Measurements from ENCODE around the gene KRT7.
"Not testable (repeated sequence)": the region's sequence is repeated elsewhere in the genome, so short reads cannot be mapped to it uniquely, and the experiment has no call there.

Gene KRT7

DNA sequence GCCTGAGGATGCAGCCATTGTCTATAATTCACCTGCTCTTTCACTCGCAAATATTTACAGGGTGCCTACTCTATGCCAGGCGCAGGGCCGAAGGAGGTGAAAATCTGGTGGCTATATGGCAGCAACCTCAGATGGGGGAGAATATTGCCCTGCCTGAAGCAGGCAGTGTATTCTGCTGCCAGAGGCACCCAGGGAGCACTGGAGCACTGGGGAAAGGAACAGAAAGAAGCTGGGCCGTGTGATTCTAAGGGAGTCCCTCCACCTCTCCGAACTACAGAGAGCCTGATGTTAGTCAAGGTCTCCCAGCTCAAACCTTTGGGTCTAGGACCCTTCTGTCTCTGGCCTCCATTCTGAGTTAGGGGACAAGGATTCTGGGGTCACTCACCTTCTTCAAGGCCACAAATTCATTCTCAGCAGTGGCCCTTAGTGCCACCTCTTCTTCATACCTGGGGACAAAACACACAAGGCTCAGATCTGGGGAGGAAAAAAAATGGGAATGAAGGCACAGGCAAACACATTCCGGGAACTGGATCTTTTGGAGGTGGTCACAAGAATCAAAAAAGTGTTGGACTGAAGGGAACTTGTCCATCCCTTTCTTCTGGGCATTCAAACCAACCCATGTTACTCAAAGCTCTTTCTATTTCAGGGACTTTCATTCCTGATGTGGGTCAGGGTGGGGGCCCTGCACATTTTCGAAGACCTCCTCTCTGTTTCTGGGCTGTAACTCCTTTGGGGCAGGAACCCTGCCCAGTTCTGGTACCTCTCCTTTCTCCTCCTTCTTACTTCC, 22.1 kb downstream of the KRT7 start:
- H3K9me3 ChIP-seq: no peaks in the 10 kb centered on the region
- H4K20me1 ChIP-seq: no peaks in the 10 kb centered on the region
- peaks cover 8% of the 10 kb centered on the region; the same call in 1 of the 2 replicates for H3K27me3 ChIP-seq
- H3K9ac ChIP-seq: no peak overlapping the region
- peaks cover 13% of the 10 kb centered on the region for H3K4me1 ChIP-seq
- H3K4me3 ChIP-seq: no peak overlapping the region
- no peaks in the 10 kb centered on the region for H3K36me3 ChIP-seq
- H3K4me2 ChIP-seq: no peak overlapping the region
- TF ChIP-seq Cebpa-rat (IDR thresholded peaks at IDR 0.05): no peak
- H3K27ac ChIP-seq: no peak overlapping the region

- no peak overlapping the region for H3K4me3 ChIP-seq
- no peak overlapping the region for H3K9ac ChIP-seq
- no peaks in the 10 kb centered on the region for H3K36me3 ChIP-seq
- peaks cover 19% of the 10 kb centered on the region for H3K4me1 ChIP-seq
- no peaks in the 10 kb centered on the region for H3K27me3 ChIP-seq
- no peak for TF ChIP-seq Cebpa-rat (IDR thresholded peaks at IDR 0.05)
- H3K4me2 ChIP-seq: no peak overlapping the region
- H3K9me3 ChIP-seq: no peaks in the 10 kb centered on the region
- no peak overlapping the region for H3K27ac ChIP-seq
- no peaks in the 10 kb centered on the region for H4K20me1 ChIP-seq
Observed at GRCh38 chr12:52255926-52256583, 23.0 kb downstream of the KRT7 start.

DNA sequence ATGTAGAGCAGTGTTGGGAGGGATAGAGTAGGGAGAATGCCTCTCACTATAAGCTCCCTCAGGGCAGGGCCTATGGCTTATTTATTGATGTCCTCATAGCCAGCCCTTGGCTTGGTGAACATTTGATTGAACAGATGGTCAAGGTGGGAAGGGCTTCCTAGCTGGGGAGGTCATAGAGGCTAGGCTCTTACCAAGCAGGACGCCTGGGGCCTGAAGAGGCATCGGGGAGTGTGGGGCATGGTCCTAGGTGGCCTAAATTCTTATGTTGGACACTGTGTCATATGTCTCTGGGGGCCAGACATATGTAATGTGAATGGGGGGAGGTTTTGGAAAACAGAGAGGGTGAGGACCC, 23.5 kb downstream of the KRT7 start:
- Histone ChIP-seq H3K4me2 (no peak overlapping the region), H3K9ac (no peak overlapping the region), H3K9me3 (no peaks in the 10 kb centered on the region), H3K4me1 (peaks cover 19% of the 10 kb centered on the region), H3K4me3 (no peak overlapping the region), H3K27me3 (no peaks in the 10 kb centered on the region), H3K36me3 (no peaks in the 10 kb centered on the region), H3K27ac (no peak overlapping the region), H4K20me1 (no peaks in the 10 kb centered on the region)
- no peak for TF ChIP-seq Cebpa-rat (IDR thresholded peaks at IDR 0.05)

DNA sequence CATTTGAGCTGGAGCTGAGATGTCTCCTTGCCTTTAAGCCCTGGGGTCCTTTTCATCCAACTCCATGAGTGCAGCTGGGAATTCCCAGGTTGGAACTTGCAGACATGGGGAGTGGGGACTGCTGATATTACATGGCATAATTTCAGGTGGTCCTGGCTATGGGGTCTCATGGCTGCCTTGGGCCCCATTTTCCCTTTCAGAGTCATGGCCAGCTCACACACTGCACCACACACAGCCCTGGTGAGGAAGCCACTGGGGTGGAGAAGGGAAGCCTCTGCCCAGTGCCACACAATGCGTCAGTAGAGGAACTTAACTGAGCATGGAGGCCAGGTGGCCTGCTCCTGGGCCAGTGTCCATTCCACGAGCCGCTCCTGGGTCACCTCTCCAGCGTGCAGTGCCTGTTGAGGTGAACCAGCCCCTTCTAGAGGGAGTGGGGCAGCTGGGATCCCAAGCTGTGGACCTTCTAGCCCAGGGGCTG, 24.1 kb downstream of the KRT7 start:
- H3K27me3 ChIP-seq: no peaks in the 10 kb centered on the region
- no peaks in the 10 kb centered on the region for H4K20me1 ChIP-seq
- peaks cover under 1% of the 10 kb centered on the region; the same call in 1 of the 2 replicates for H3K9me3 ChIP-seq
- H3K4me3 ChIP-seq: no peak overlapping the region
- peaks cover 19% of the 10 kb centered on the region for H3K4me1 ChIP-seq
- TF ChIP-seq Cebpa-rat (IDR thresholded peaks at IDR 0.05): no peak
- H3K4me2 ChIP-seq: no peak overlapping the region
- no peaks in the 10 kb centered on the region for H3K36me3 ChIP-seq
- H3K9ac ChIP-seq: no peak overlapping the region
- no peak overlapping the region for H3K27ac ChIP-seq

- not testable (repeated sequence) for H3K9me3 ChIP-seq, H3K9ac ChIP-seq, H3K27ac ChIP-seq, H3K4me3 ChIP-seq, H3K36me3 ChIP-seq, H3K27me3 ChIP-seq, H3K4me2 ChIP-seq, H4K20me1 ChIP-seq
- H3K4me1 ChIP-seq: peaks cover 14% of the 10 kb centered on the region
Observed at GRCh38 chr12:52257922-52258321, 24.9 kb downstream of the KRT7 start.

- Histone ChIP-seq H3K4me1 (peaks cover 14% of the 10 kb centered on the region), H3K27ac (no peak overlapping the region), H4K20me1 (no peaks in the 10 kb centered on the region), H3K9ac (no peak overlapping the region), H3K4me3 (no peak overlapping the region), H3K27me3 (no peaks in the 10 kb centered on the region), H3K9me3 (peaks cover 9% of the 10 kb centered on the region), H3K36me3 (no peaks in the 10 kb centered on the region), H3K4me2 (no peak overlapping the region)
- TF ChIP-seq Cebpa-rat (IDR thresholded peaks at IDR 0.05): no peak
Observed at GRCh38 chr12:52258335-52258901, 25.4 kb downstream of the KRT7 start.

DNA sequence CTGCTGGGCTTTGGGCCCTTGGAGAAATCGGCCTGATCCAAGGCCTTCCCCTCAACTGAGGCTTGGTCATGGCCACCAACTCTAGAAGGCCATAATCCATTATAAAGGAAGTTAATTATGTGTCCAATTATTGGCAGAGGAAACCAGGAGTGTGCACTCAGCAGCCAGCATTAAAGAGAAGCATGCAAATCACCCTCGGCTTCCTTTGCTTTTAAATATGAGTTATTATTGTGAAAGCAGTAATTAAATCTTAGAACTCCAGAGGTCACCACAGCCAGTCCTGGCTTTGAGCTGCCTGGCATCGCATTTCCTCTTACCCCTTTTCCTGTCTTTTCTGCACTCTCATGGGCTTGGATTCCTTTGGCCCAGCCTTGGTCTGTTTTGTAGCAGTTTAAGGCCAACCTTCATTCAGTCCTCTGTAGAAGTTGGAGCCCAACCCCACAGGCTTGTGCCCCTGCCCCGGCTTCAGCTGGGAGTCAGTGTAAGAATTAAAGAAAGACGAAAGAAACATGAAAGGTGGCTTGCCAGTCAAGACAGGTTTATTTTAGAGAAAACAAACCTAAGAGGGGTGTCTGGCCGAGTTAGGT, 26.7 kb downstream of the KRT7 start:
- H3K9ac ChIP-seq: no peak overlapping the region
- TF ChIP-seq Cebpa-rat (IDR thresholded peaks at IDR 0.05): no peak
- H3K4me1 ChIP-seq: peaks cover 14% of the 10 kb centered on the region
- H3K36me3 ChIP-seq: no peaks in the 10 kb centered on the region
- no peak overlapping the region for H3K4me3 ChIP-seq
- H3K9me3 ChIP-seq: peaks cover 9% of the 10 kb centered on the region
- peak overlapping the region; percentile 25 for H3K4me2 ChIP-seq
- H3K27ac ChIP-seq: no peak overlapping the region
- H4K20me1 ChIP-seq: no peaks in the 10 kb centered on the region
- H3K27me3 ChIP-seq: no peaks in the 10 kb centered on the region

- H3K4me2 ChIP-seq: peak overlapping the region; percentile 25
- no peaks in the 10 kb centered on the region for H3K36me3 ChIP-seq
- TF ChIP-seq Cebpa-rat (IDR thresholded peaks at IDR 0.05): no peak
- no peaks in the 10 kb centered on the region for H3K27me3 ChIP-seq
- no peak overlapping the region for H3K4me3 ChIP-seq
- H3K27ac ChIP-seq: no peak overlapping the region
- H3K9me3 ChIP-seq: peaks cover 9% of the 10 kb centered on the region
- H3K4me1 ChIP-seq: peaks cover 14% of the 10 kb centered on the region
- H3K9ac ChIP-seq: no peak overlapping the region
- no peaks in the 10 kb centered on the region for H4K20me1 ChIP-seq
Observed at GRCh38 chr12:52260361-52261207, 27.5 kb downstream of the KRT7 start.

GRCh38 chr12:52261208-52261484, 28.1 kb downstream of the KRT7 start:
- H3K36me3 ChIP-seq: no peaks in the 10 kb centered on the region
- no peaks in the 10 kb centered on the region for H4K20me1 ChIP-seq
- peaks cover 9% of the 10 kb centered on the region for H3K9me3 ChIP-seq
- no peak overlapping the region for H3K4me3 ChIP-seq
- H3K4me2 ChIP-seq: no peak overlapping the region
- H3K9ac ChIP-seq: no peak overlapping the region
- H3K27me3 ChIP-seq: no peaks in the 10 kb centered on the region
- no peak overlapping the region for H3K27ac ChIP-seq
- H3K4me1 ChIP-seq: peaks cover 14% of the 10 kb centered on the region
- TF ChIP-seq Cebpa-rat (IDR thresholded peaks at IDR 0.05): no peak

All from BLaER1 (cell line).